Measurements from ENCODE around the gene GLRX2.

DNA sequence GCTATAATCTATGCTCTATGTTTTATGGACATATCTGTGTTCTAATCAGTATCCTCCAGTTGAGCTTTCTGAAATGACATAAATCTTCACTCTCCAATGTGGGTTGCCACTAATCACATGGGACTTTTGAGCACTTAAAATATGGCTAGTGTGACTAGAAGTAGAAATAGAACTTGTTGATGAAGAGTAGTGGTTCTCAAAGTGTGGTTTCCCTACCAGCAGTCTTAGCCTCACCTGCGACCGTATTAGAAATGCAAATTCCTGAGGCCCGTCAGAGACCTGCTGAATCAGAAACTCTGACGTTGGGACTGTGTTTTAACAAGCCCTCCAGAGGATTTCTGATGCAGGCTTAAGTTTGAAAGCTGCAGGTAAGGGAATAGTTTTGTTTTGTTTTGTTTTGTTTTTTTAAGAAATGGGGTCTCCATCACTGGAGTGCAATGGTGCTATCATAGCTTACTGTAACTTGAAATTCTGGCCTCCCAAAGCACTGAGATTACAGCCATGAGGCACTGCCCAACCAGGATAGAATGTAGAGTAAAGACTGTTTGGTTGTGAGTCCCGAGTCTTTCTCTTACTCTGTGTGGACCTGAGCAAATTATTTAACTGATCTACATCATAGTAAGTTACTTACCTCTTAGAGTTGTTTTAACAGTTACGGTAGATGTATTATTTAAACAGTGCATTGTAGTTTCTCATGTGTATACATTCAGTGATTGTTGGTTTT is 21.7 kb downstream of the GLRX2 start:
- TF ChIP-seq POLR2AphosphoS5 (IDR thresholded peaks at IDR 0.05; ENCODE audit: low read depth, low read length), result no peak
- TF ChIP-seq, protein P1, sequence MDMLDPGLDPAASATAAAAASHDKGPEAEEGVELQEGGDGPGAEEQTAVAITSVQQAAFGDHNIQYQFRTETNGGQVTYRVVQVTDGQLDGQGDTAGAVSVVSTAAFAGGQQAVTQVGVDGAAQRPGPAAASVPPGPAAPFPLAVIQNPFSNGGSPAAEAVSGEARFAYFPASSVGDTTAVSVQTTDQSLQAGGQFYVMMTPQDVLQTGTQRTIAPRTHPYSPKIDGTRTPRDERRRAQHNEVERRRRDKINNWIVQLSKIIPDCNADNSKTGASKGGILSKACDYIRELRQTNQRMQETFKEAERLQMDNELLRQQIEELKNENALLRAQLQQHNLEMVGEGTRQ (IDR thresholded peaks at IDR 0.05; ENCODE audit: borderline replicate concordance, low read depth, low read length), result no peak
- TF ChIP-seq, protein P2, sequence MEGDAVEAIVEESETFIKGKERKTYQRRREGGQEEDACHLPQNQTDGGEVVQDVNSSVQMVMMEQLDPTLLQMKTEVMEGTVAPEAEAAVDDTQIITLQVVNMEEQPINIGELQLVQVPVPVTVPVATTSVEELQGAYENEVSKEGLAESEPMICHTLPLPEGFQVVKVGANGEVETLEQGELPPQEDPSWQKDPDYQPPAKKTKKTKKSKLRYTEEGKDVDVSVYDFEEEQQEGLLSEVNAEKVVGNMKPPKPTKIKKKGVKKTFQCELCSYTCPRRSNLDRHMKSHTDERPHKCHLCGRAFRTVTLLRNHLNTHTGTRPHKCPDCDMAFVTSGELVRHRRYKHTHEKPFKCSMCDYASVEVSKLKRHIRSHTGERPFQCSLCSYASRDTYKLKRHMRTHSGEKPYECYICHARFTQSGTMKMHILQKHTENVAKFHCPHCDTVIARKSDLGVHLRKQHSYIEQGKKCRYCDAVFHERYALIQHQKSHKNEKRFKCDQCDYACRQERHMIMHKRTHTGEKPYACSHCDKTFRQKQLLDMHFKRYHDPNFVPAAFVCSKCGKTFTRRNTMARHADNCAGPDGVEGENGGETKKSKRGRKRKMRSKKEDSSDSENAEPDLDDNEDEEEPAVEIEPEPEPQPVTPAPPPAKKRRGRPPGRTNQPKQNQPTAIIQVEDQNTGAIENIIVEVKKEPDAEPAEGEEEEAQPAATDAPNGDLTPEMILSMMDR (IDR thresholded peaks at IDR 0.05), result no peak
